HG02678 (cell line): ENCODE data around the gene RAB11B.
"Not testable (repeated sequence)": the region's sequence is repeated elsewhere in the genome, so short reads cannot be mapped to it uniquely, and the experiment has no call there.

Experiments
- ATAC-seq: cut with Tn5 transposase; IDR thresholded peaks from one replicate; pipeline ENCODE4 v1.9.1; 2021; ENCODE audit warnings: mild to moderate bottlenecking, moderate library complexity; ENCODE audit not compliant: unreplicated experiment

The RAB11B gene

GRCh38 chr19:8389891-8390616, at the start of gene RAB11B:
TSS of gene RAB11B (plus strand) at chr19:8390360. CDS start at chr19:8390417, 57 bp downstream.
- ATAC-seq: peak; percentile 87

- not testable (repeated sequence) for ATAC-seq
These were observed 48.7 kb upstream of the RAB11B start for GRCh38 chr19:8341504-8341903.

GRCh38 chr19:8342316-8342683, 47.9 kb upstream of the RAB11B start:
- ATAC-seq: no peak

GRCh38 chr19:8342684-8343482, 47.3 kb upstream of the RAB11B start, which contains the start of gene KANK3:
TSS of gene KANK3 (minus strand) at chr19:8343262. CDS start at chr19:8337828, 5,434 bp downstream.
- peak; percentile 93 for ATAC-seq

GRCh38 chr19:8343483-8343844, 46.7 kb upstream of the RAB11B start:
- ATAC-seq: no peak

- ATAC-seq: not testable (repeated sequence)
These were observed 40.4 kb upstream of the RAB11B start for GRCh38 chr19:8349629-8350372.

- ATAC-seq: no peak
These were observed 37.9 kb upstream of the RAB11B start for GRCh38 chr19:8352134-8352827.

GRCh38 chr19:8352845-8353244, 37.3 kb upstream of the RAB11B start:
- not testable (repeated sequence) for ATAC-seq

GRCh38 chr19:8355631-8356402, 34.3 kb upstream of the RAB11B start:
- ATAC-seq: no peak

GRCh38 chr19:8357007-8357521, 33.1 kb upstream of the RAB11B start:
- no peak for ATAC-seq

GRCh38 chr19:8358948-8359347, 31.2 kb upstream of the RAB11B start:
- no peak for ATAC-seq

- ATAC-seq: no peak
These were observed 30.0 kb upstream of the RAB11B start for GRCh38 chr19:8360196-8360595.

GRCh38 chr19:8361921-8362793, 28.0 kb upstream of the RAB11B start:
- no peak for ATAC-seq

- ATAC-seq: no peak
These were observed 26.1 kb upstream of the RAB11B start, which contains the start of gene ANGPTL4 for GRCh38 chr19:8363803-8364771. TSS of gene ANGPTL4 (plus strand) at chr19:8364155. CDS start at chr19:8364322, 167 bp downstream.

- ATAC-seq: no peak
These were observed 24.0 kb upstream of the RAB11B start for GRCh38 chr19:8366121-8366581.

GRCh38 chr19:8366961-8367326, 23.2 kb upstream of the RAB11B start:
- ATAC-seq: no peak

- ATAC-seq: no peak
These were observed 22.7 kb upstream of the RAB11B start for GRCh38 chr19:8367327-8368001.
